ENCODE data around the gene ANKH.

The ANKH gene

DNA sequence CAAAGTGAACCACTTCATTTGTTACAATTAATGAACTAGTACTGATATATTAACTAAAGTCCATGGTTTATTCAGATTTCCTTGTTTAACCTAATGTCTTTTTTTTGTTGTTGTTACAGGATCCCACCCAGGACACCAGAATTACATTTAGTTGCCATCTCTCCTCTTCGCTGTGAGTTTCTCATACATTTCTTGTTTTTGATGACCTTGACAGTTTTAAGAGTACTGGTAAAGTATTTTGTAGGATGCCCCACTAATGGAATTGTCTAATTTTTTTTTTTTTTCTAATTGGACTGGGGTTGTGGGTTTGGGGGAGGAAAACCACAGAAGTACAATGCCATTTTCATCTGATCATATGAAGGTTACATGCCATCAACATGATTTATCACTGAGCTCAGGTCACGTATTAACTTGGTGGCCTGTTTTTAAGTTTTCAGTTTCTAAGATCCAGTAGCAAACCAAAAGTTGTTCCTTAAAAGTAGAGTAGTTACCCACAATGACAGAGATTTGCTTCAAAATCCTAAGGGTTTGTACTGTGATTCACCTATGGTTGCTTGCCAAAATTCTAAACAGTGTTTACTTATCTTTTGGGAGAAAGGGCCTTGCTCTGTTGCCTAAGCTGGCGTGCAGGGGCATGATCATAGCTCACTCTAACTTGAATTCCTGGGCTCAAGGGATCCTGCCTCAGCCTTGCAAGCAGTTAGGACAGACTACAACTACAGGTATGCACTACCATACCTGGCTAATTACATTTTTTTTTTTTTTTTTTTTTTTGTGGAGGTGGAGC is 211.6 kb downstream of the ANKH start:
- no peak for DNase-seq

DNA sequence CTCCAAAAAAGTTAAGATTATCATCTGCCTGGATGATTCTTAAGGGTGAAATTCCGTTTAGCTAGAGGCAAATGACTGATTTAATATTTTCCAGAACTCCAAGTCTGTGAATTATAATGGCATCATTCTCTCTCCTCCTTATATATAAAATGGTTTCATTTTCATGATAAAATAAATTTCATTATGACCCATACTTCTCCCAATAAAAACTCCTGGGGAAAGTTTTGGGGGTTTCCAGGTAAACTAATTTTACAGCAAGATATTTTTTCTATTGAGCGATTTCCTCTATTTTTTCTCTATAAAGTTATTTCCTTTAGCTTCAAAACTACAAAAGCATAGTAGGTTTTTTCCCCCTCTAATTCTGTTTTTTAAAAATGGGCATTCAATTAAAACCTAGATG is 214.7 kb downstream of the ANKH start:
- no peak for DNase-seq

DNA sequence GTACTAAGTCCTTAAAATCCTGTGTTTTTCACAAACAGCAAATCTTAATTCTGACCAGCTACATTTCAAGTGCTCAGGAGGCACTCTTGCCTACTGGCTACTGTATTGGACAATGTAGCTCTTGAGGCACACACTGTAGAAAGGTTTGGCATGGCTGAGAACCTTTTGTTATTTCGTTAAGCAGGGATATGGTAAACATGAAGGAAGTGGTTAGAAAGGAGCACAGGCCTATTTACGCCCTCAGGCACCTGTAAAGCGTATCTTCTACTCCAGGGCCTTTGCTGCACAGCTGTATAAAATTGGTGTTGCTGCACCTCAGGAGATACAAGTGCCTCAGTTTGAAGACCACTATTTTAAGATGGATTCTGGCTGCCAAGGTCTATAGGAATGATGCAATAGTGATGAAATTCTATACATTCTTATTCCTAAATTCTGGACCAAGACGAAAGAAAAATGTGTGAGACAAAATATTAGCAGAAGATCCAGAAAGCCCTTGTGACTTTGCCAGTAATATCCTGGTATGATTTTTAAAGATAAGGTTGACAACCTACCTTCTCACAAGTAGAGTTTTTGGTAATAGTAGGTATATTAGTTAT is 216.3 kb downstream of the ANKH start:
- no peak for DNase-seq

Data from activated naive CD4-positive, alpha-beta T cell treated with anti-CD3 and anti-CD28 coated beads, Interleukin-2, amount 50 U/mL, for 16 hours (primary cell).